M059J (cell line): ENCODE data around the gene RNASEH2A. TPM values are rescaled to one million over a fixed set of nuclear protein-coding genes. Genes with fewer than 3 reads are reported as not detected.

ENCODE experiments used
- DNase-seq: peaks from one replicate; pipeline ENCODE4 v3.0.0-alpha.2; 2012; ENCODE audit warnings: low read depth
- total RNA-seq: library from RNA; depleted of rRNA; stranded (reverse); fragments of >200 nt; shearing (Covaris generic); gene quantifications from 2 replicates; pipeline ENCODE4 v1.2.3, GENCODE V29; 2014; rRNA removed

RNASEH2A gene
- total RNA-seq, 1 experiment from 2014 or later: 62.8 TPM

GRCh38 chr19:12859546-12859945 lies 53.2 kb downstream of the RNASEH2A start:
- DNase-seq: no peak

Other genes with a start within 250 kb of the RNASEH2A start
- 6.3 and 7.9 TPM in 2 replicates for gene ZNF490, start 195.8 kb upstream of the RNASEH2A start, total RNA-seq
- 12.8 and 27.7 TPM in 2 replicates for gene ZNF791, start 195.7 kb upstream of the RNASEH2A start, total RNA-seq
- gene MAN2B1, start 139.8 kb upstream of the RNASEH2A start, total RNA-seq: 57.8 and 68.4 TPM in 2 replicates
- gene WDR83, start 139.8 kb upstream of the RNASEH2A start, total RNA-seq: 9.6 and 10.5 TPM in 2 replicates
- 82.7 and 108 TPM in 2 replicates for gene DHPS, start 124.7 kb upstream of the RNASEH2A start, total RNA-seq
- not detected in 2 replicates for gene GNG14, start 118.6 kb upstream of the RNASEH2A start, total RNA-seq
- gene FBXW9, start 110.0 kb upstream of the RNASEH2A start, total RNA-seq: 12.0 and 14.5 TPM in 2 replicates
- 32.3 and 40.2 TPM in 2 replicates for gene TNPO2, start 82.7 kb upstream of the RNASEH2A start, total RNA-seq
- 272 and 329 TPM in 2 replicates for gene TRIR, start 71.9 kb upstream of the RNASEH2A start, total RNA-seq
- gene GET3, start 69.1 kb upstream of the RNASEH2A start, total RNA-seq: 112 and 114 TPM in 2 replicates
- not detected in 2 replicates for gene BEST2, start 54.8 kb upstream of the RNASEH2A start, total RNA-seq
- 7.2 and 8.4 TPM in 2 replicates for gene HOOK2, start 31.0 kb upstream of the RNASEH2A start, total RNA-seq
- gene JUNB, start 15.1 kb upstream of the RNASEH2A start, total RNA-seq: 68.3 and 92.5 TPM in 2 replicates
- 178 and 300 TPM in 2 replicates for gene PRDX2, start 4.8 kb upstream of the RNASEH2A start, total RNA-seq
- not detected in 2 replicates for gene THSD8, start 4.5 kb upstream of the RNASEH2A start, total RNA-seq
- 0.52 TPM in 1 of 2 replicates, not detected in the other for gene RTBDN, start 28.0 kb downstream of the RNASEH2A start, total RNA-seq
- gene MAST1, start 31.9 kb downstream of the RNASEH2A start, total RNA-seq: 0.10 and 0.12 TPM in 2 replicates
- 61.0 and 62.4 TPM in 2 replicates for gene DNASE2, start 74.9 kb downstream of the RNASEH2A start, total RNA-seq
- not detected in 2 replicates for gene KLF1, start 80.6 kb downstream of the RNASEH2A start, total RNA-seq
- 27.2 and 27.5 TPM in 2 replicates for gene GCDH, start 84.6 kb downstream of the RNASEH2A start, total RNA-seq
- 0.20 and 0.34 TPM in 2 replicates for gene SYCE2, start 112.7 kb downstream of the RNASEH2A start, total RNA-seq
- 67.2 and 86.6 TPM in 2 replicates for gene FARSA, start 127.1 kb downstream of the RNASEH2A start, total RNA-seq
- 2,061 and 2,975 TPM in 2 replicates for gene CALR, start 132.0 kb downstream of the RNASEH2A start, total RNA-seq
- 156 and 205 TPM in 2 replicates for gene RAD23A, start 139.3 kb downstream of the RNASEH2A start, total RNA-seq
- gene GADD45GIP1, start 150.6 kb downstream of the RNASEH2A start, total RNA-seq: 48.1 and 54.0 TPM in 2 replicates
- 0.62 TPM in 1 of 2 replicates, not detected in the other for gene DAND5, start 163.0 kb downstream of the RNASEH2A start, total RNA-seq
- gene NFIX, start 188.9 kb downstream of the RNASEH2A start, total RNA-seq: 38.5 and 52.0 TPM in 2 replicates